GM06990 (cell line): ENCODE results near the gene SLC9A9.

Experiments used
- DNase-seq: peaks from one replicate; pipeline ENCODE4 v3.0.0-alpha.2; 2011; ENCODE audit not compliant: insufficient read length; ENCODE audit errors: extremely low read depth
- H3K27me3 ChIP-seq: replicated peaks from 2 replicates; pipeline ENCODE4 v1.6.0; 2011; ENCODE audit warnings: low read length; ENCODE audit not compliant: control insufficient read depth, insufficient read depth
- H3K36me3 ChIP-seq: 2 replicates; pipeline ENCODE4 v1.5.1; 2011; ENCODE audit warnings: low read length; ENCODE audit not compliant: control insufficient read depth, insufficient read depth
- H3K4me3 ChIP-seq: replicated peaks from 2 replicates; pipeline ENCODE4 v1.5.1; 2011; ENCODE audit warnings: low read depth, mild to moderate bottlenecking, control low read depth, low read length
- TF ChIP-seq, protein P1 (sequence below): IDR thresholded peaks from 2 replicates; pipeline ENCODE4 v1.5.1; 2011; ENCODE audit warnings: low read length, control low read depth, mild to moderate bottlenecking, inconsistent platforms; ENCODE audit not compliant: insufficient read depth, poor library complexity, severe bottlenecking

SLC9A9 gene

DNA sequence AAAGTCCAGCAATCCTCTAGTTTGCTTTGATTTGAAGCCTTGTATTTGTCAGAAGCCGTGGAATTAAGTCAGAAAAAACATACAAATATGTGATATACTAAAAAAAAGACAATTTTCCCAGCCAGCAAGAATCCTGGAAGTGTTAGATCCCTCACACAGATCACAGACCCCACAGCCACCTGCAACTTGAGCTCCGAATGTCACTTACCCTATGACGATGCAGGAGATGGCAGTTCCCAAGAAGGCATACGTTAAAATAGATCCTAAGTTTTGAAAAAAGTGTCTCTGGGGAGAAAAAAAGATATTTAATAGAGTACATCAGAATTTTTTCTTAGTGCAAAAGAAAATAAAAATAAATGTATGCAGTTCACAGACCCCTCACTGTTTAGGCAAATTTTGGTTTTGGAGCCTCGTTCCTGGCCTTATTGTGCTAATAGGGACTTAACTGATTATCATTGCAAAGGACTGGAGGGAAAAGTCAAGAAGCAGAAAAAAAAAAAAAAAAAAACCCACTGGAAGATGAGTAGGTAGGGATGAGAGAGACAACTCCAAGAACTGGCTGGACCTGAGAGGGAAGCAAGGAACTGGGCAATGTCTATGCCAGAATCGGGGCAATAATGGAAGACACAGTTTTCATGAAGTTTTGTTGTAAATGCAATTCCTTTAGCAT lies 53.3 kb downstream of the SLC9A9 start:
- TF ChIP-seq, protein P1, sequence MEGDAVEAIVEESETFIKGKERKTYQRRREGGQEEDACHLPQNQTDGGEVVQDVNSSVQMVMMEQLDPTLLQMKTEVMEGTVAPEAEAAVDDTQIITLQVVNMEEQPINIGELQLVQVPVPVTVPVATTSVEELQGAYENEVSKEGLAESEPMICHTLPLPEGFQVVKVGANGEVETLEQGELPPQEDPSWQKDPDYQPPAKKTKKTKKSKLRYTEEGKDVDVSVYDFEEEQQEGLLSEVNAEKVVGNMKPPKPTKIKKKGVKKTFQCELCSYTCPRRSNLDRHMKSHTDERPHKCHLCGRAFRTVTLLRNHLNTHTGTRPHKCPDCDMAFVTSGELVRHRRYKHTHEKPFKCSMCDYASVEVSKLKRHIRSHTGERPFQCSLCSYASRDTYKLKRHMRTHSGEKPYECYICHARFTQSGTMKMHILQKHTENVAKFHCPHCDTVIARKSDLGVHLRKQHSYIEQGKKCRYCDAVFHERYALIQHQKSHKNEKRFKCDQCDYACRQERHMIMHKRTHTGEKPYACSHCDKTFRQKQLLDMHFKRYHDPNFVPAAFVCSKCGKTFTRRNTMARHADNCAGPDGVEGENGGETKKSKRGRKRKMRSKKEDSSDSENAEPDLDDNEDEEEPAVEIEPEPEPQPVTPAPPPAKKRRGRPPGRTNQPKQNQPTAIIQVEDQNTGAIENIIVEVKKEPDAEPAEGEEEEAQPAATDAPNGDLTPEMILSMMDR, result no peak
- no peak for DNase-seq
- H3K4me3 ChIP-seq, result no peak overlapping the region
- H3K36me3 ChIP-seq, result no peaks in the 10 kb centered on the region
- no peaks in the 10 kb centered on the region for H3K27me3 ChIP-seq

DNA sequence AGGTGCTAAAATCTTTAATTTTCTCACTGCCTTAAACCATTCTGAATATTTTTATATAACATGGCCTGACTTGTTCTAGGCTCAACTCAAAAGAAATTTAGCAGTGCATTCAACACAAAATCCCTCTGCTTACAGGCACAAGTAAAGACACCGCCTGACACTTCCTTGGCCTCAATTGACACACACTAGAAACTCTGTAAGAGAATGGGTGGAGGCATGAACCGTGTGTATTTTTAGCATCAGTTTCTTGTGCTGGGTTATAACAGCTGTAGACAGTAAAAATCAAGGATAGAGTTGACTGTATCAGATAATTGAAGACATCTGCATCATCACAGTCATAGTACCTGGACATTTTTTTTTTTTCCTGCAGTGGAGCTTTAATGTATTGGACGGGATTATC lies 54.3 kb downstream of the SLC9A9 start:
- Histone ChIP-seq H3K36me3 (no peaks in the 10 kb centered on the region), H3K4me3 (no peak overlapping the region), H3K27me3 (no peaks in the 10 kb centered on the region)
- TF ChIP-seq, protein P1, result no peak
- no peak for DNase-seq

DNA sequence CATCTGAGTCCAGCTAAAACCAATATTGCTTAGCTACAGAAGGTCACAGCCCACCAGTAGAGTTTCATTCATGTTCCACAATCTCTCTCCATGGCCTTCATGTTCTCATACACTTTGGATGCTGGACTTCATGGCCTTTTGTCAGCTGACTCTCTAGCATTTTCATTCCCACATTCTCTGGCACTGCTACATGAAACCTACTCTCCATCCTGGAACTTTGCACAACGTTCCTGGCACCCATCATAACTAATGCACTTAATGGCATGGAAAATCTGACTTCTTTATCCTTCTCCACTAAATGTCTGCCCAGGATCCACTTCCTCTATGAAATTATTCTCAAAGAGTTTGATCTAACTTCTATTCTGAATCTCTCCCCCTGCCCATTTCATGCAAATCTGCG lies 56.9 kb downstream of the SLC9A9 start:
- no peaks in the 10 kb centered on the region for H3K36me3 ChIP-seq
- no peaks in the 10 kb centered on the region for H3K27me3 ChIP-seq
- DNase-seq, result no peak
- H3K4me3 ChIP-seq, result no peak overlapping the region
- TF ChIP-seq, protein P1, result no peak

DNA sequence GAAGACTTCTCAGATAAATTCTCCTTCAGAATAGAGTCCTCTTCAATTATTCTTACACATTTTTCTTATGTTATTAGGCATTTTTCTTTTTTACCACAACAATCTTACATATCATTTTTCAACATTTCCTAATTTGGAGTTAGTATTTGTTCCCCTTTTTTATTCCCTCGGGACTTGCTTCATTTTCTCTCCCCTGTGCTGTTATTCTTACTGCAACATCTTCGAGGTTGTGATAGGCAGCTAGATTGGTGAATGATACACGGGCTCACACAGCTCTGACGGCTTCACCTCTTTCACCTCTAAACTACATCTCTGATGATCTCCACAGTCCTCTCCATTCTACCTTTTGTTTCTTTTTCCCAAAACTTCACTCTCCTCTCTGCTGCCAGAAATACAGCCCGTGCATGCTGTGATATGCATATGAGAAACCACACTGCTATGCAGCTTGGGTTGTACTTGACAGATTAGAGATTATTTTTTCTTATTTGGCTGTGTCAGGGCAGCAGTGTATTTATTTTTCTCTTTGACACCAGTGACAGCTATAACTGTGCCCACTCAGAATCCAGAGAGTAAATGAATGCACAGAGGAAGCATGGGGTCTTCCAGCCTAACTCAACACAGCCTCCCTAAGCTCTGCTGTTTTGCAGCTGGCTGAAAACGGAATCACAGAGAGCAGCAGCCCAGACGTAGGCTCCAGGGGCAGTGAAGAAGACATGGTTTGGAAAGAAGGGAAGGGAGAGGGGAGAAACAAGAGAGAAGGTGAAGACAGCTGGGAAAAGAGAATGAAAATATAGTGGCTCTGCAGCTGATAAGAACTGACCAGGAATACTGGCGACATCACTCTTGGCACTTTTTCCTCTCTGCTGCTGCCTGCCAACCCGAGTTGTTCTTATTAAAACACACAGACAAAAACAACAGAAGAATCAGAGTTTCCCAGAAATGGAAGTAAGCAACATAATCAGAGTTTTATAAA lies 61.8 kb downstream of the SLC9A9 start:
- H3K4me3 ChIP-seq, result no peak overlapping the region
- no peaks in the 10 kb centered on the region for H3K27me3 ChIP-seq
- TF ChIP-seq, protein P1, result no peak
- no peaks in the 10 kb centered on the region for H3K36me3 ChIP-seq
- no peak for DNase-seq

DNA sequence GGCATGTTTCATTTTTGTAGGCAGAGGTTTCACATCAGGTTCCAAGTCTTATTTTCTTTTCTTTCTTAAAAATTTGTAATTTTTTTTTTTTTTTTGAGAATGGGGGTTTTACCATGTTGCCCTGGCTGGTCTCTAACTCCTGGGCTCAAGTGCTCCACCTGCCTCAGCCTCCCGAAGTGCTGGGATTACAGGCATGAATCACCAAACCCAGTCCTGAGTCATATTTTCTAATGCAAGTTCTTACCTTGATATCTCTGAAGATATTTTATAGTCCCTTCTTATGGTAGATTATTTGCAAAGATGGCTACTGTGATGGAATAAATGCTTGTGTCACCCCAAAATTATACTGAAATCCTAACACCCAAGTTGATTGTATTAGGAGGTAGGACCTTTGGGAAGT lies 63.8 kb downstream of the SLC9A9 start:
- TF ChIP-seq, protein P1, result no peak
- Histone ChIP-seq H3K4me3 (no peak overlapping the region), H3K27me3 (no peaks in the 10 kb centered on the region), H3K36me3 (no peaks in the 10 kb centered on the region)
- no peak for DNase-seq
